Spleen (tissue), 11 donors: ENCODE data around the gene NIBAN1. TPM values are rescaled to one million over a fixed set of nuclear protein-coding genes. Genes with fewer than 3 reads are reported as not detected.

ENCODE experiments used
- DNase-seq: peaks from one replicate; pipeline ENCODE4 v3.0.0-alpha.2; 2020
- H3K27ac ChIP-seq, 8 donors: fragments of 200-600 bp; sonication (generic) in 7 of 8; 1 replicate in 4 of 8; 2 replicates in 4 of 8; pipeline versions ENCODE4 v1.5.0 to v1.8.0; 2016 to 2021; ENCODE audit warnings: inconsistent platforms in 4 of 8, mild to moderate bottlenecking in 4 of 8, moderate library complexity in 1 of 8
- H3K27me3 ChIP-seq, 7 donors: fragments of 200-600 bp; sonication (generic) in 6 of 7; replicated peaks in 1 of 7; 1 replicate in 4 of 7; 2 replicates in 3 of 7; pipeline versions ENCODE4 v1.5.0 to v1.8.0; 2016 to 2021; ENCODE audit warnings: inconsistent platforms in 3 of 7, mild to moderate bottlenecking in 1 of 7
- H3K36me3 ChIP-seq, 6 donors: fragments of 200-600 bp; sonication (generic) in 5 of 6; 1 replicate in 4 of 6; 2 replicates in 2 of 6; pipeline versions ENCODE4 v1.5.0 to v1.8.0; 2016 to 2021; ENCODE audit warnings: inconsistent platforms in 2 of 6
- H3K4me1 ChIP-seq, 6 donors: fragments of 200-600 bp; sonication (generic) in 5 of 6; 1 replicate in 3 of 6; 2 replicates in 3 of 6; pipeline versions ENCODE4 v1.5.0 to v1.8.0; 2016 to 2021; ENCODE audit warnings: inconsistent platforms in 3 of 6
- H3K4me3 ChIP-seq, 8 donors: fragments of 200-600 bp; sonication (generic) in 7 of 8; 1 replicate in 4 of 8; 2 replicates in 4 of 8; pipeline versions ENCODE4 v1.5.0 to v1.8.0; 2016 to 2021; ENCODE audit warnings: inconsistent platforms in 4 of 8, mild to moderate bottlenecking in 4 of 8, moderate library complexity in 2 of 8
- H3K9me3 ChIP-seq, 8 donors: fragments of 200-600 bp; sonication (generic) in 7 of 8; 1 replicate in 4 of 8; 2 replicates in 4 of 8; pipeline versions ENCODE4 v1.5.0 to v1.8.0; 2016 to 2021; ENCODE audit warnings: inconsistent platforms in 4 of 8
- CTCF ChIP-seq, 11 experiments: fragments of 200-600 bp in 7 of 11; fragments of 450-650 bp in 4 of 11; sonication (generic) in 4 of 11; IDR thresholded peaks in 8 of 11; conservative IDR thresholded peaks in 3 of 11; 1 replicate in 7 of 11; 2 replicates in 4 of 11; pipeline versions ENCODE4 v1.4.0 to v1.8.0; 2016 to 2021; ENCODE audit warnings: antibody characterized with exemption in 11 of 11, inconsistent platforms in 4 of 11, mild to moderate bottlenecking in 1 of 11
- POLR2A ChIP-seq, 3 donors: fragments of 450-650 bp; IDR thresholded peaks; one replicate each; pipeline ENCODE4 v1.5.1; 2017; ENCODE audit warnings: antibody characterized with exemption in 3 of 3, mild to moderate bottlenecking in 1 of 3
- POLR2AphosphoS5 ChIP-seq, 3 donors: sonication (generic); formaldehyde crosslinking; IDR thresholded peaks; one replicate each; pipeline ENCODE4 v1.5.1; 2017; ENCODE audit warnings: antibody characterized with exemption in 3 of 3
- WGBS, 5 donors: extraction: QIAGEN DNeasy Blood & Tissue Kit in 3 of 5; methylation state at CpG; one replicate each; pipeline versions ENCODE4 v1.1.5 to v1.1.7; 2013 to 2018; 5-methylcytosine and 5-hydroxymethylcytosine counted together
- intact Hi-C: fragments of 100-400 bp; cut with DNase I; formaldehyde crosslinking; loops from one replicate; pipeline ENCODE4 v1.15.0; 2023; ENCODE audit warnings: low total_unique reads
- polyA plus RNA-seq, 3 donors: library from polyadenylated mRNA; stranded (reverse); fragments of 200-250 nt; gene quantifications; one replicate each; pipeline ENCODE4 v1.2.1, GENCODE V29; 2013
- total RNA-seq, 7 donors: library from RNA; depleted of rRNA in 3 of 7; stranded (reverse); fragments of >200 nt in 3 of 7; fragmentation: NEBNext Ultra II Directional in 4 of 7; extraction: Animal tissue kit (Norgen Biotek cat#: 25700) in 4 of 7; gene quantifications; one replicate each; pipeline versions ENCODE4 v1.1.0 to v1.2.1, GENCODE V29; 2016 to 2021
- donor health status: healthy with polysubstance abuse.
- donor health status: DM: no; HTN: no; CAD: no; lungs with moderate emphysema.
- donor health status: DM: no; HTN: no; CAD: no.
- donor health status: Bipolar disorder and iron deficiency.
- donor health status: healthy.
- donor health status: DM: no; HTN: no; CAD: no.
- donor health status: DM: yes; HTN: yes; CAD: no.

NIBAN1 gene
- total and polyA plus RNA-seq, 10 donors: 2.3 to 116 (median 37.5) TPM

- no peak overlapping the region for H3K27ac ChIP-seq
Observed at GRCh38 chr1:184953600-184954219, 20.6 kb downstream of the NIBAN1 start.

GRCh38 chr1:184952428-184952827, 21.9 kb downstream of the NIBAN1 start:
- DNase-seq: no peak
- no peaks in the 10 kb centered on the region for H3K27me3 ChIP-seq
- intact Hi-C loops: no loop called here
- H3K4me3 ChIP-seq: no peak overlapping the region
- TF ChIP-seq POLR2AphosphoS5 (IDR thresholded peaks at IDR 0.05) (no peak), POLR2A (IDR thresholded peaks at IDR 0.05) (no peak), CTCF (IDR thresholded peaks at IDR 0.05 in 8 of 11, conservative IDR thresholded peaks at IDR 0.05 in 3 of 11) (no peak)
- WGBS, 5 donors: 85 to 96% (median 89%) methylated on average over 4 of the region's 4 CpGs
- H3K4me1 ChIP-seq: peaks cover 0 to 23% (median 4%) of the 10 kb centered on the region in 6 donors
- H3K9me3 ChIP-seq: no peaks in the 10 kb centered on the region
- no peaks in the 10 kb centered on the region for H3K36me3 ChIP-seq
- no peak overlapping the region for H3K27ac ChIP-seq

More at GRCh38 chr1:184953600-184954219, 20.6 kb downstream of the NIBAN1 start:
- WGBS, 5 donors: 64 to 81% (median 68%) methylated on average over 6 of the region's 6 CpGs
- no peaks in the 10 kb centered on the region for H3K27me3 ChIP-seq
- H3K4me1 ChIP-seq: peaks cover 0 to 13% (median 0%) of the 10 kb centered on the region in 6 donors
- TF ChIP-seq POLR2AphosphoS5 (IDR thresholded peaks at IDR 0.05) (no peak), CTCF (IDR thresholded peaks at IDR 0.05 in 8 of 11, conservative IDR thresholded peaks at IDR 0.05 in 3 of 11) (no peak), POLR2A (IDR thresholded peaks at IDR 0.05) (no peak)
- no peaks in the 10 kb centered on the region for H3K9me3 ChIP-seq
- DNase-seq: no peak
- H3K36me3 ChIP-seq: no peaks in the 10 kb centered on the region
- intact Hi-C loops: no loop called here
- no peak overlapping the region for H3K4me3 ChIP-seq

GRCh38 chr1:184951788-184952187, 22.5 kb downstream of the NIBAN1 start:
- DNase-seq: no peak
- no peaks in the 10 kb centered on the region for H3K27me3 ChIP-seq
- TF ChIP-seq POLR2AphosphoS5 (IDR thresholded peaks at IDR 0.05): no peak
- no peak for TF ChIP-seq CTCF (IDR thresholded peaks at IDR 0.05 in 8 of 11, conservative IDR thresholded peaks at IDR 0.05 in 3 of 11)
- TF ChIP-seq POLR2A (IDR thresholded peaks at IDR 0.05): no peak
- H3K4me1 ChIP-seq: peaks cover 0 to 29% (median 5%) of the 10 kb centered on the region in 6 donors
- intact Hi-C loops: no loop called here
- no peak overlapping the region for H3K27ac ChIP-seq
- H3K9me3 ChIP-seq: no peaks in the 10 kb centered on the region
- WGBS, 5 donors: 92 to 97% (median 95%) methylated on average over 3 of the region's 3 CpGs
- H3K4me3 ChIP-seq: no peak overlapping the region
- no peaks in the 10 kb centered on the region for H3K36me3 ChIP-seq

GRCh38 chr1:184950906-184951305, 23.4 kb downstream of the NIBAN1 start:
- no peak overlapping the region for H3K4me3 ChIP-seq
- H3K27ac ChIP-seq: no peak overlapping the region
- TF ChIP-seq POLR2AphosphoS5 (IDR thresholded peaks at IDR 0.05): no peak
- H3K9me3 ChIP-seq: no peaks in the 10 kb centered on the region
- intact Hi-C loops: no loop called here
- H3K4me1 ChIP-seq: peaks cover 0 to 38% (median 12%) of the 10 kb centered on the region in 6 donors
- no peak for DNase-seq
- no peaks in the 10 kb centered on the region for H3K27me3 ChIP-seq
- H3K36me3 ChIP-seq: no peaks in the 10 kb centered on the region
- 84 to 92% (median 89%) methylated on average over 2 of the region's 2 CpGs for whole genome bisulfite sequencing, 5 donors
